NT2/D1 (cell line): ENCODE measurements around the gene LCE3E.
"Not testable (repeated sequence)": the region's sequence is repeated elsewhere in the genome, so short reads cannot be mapped to it uniquely, and the experiment has no call there.

Source experiments
- SUZ12 ChIP-seq: IDR thresholded peaks from 2 replicates; pipeline ENCODE4 v1.6.1; 2011; ENCODE audit not compliant: insufficient read length, insufficient read depth; ENCODE audit errors: extremely low read depth
- YY1 ChIP-seq: IDR thresholded peaks from 2 replicates; pipeline ENCODE4 v1.6.1; 2011; ENCODE audit not compliant: insufficient read length, insufficient read depth
- ZNF274 ChIP-seq: IDR thresholded peaks from 2 replicates; pipeline ENCODE4 v1.6.1; 2011; ENCODE audit warnings: mild to moderate bottlenecking, low read depth, low read length

DNA sequence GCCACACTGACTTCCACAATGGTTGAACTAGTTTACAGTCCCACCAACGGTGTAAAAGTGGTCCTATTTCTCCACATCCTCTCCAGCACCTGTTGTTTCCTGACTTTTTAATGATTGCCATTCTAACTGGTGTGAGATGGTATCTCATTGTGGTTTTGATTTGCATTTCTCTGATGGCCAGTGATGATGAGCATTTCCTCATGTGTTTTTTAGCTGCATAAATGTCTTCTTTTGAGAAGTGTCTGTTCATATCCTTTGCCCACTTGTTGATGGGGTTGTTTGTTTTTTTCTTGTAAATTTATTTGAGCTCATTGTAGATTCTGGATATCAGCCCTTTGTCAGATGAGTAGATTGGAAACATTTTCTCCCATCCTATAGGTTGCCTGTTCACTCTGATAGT is 18.2 kb downstream of the LCE3E start:
- TF ChIP-seq ZNF274, YY1, SUZ12: not testable (repeated sequence)
